Endothelial cell (in vitro differentiated cells): ENCODE data around the gene PRRT1B. TPM values are rescaled to one million over a fixed set of nuclear protein-coding genes. Genes with fewer than 3 reads are reported as not detected.

Experiments
- DNase-seq: peaks from one replicate; pipeline ENCODE4 v3.0.0; 2021; ENCODE audit warnings: low spot score
- H3K27ac Mint-ChIP-seq: one replicate; pipeline ENCODE4 v1.8.0; 2021; ENCODE audit warnings: mixed read lengths, inconsistent platforms; ENCODE audit not compliant: unreplicated experiment
- H3K27me3 Mint-ChIP-seq: one replicate; pipeline ENCODE4 v1.8.0; 2021; ENCODE audit warnings: mild to moderate bottlenecking, moderate library complexity, mixed read lengths, inconsistent platforms; ENCODE audit not compliant: unreplicated experiment
- H3K36me3 Mint-ChIP-seq: one replicate; pipeline ENCODE4 v1.8.0; 2021; ENCODE audit warnings: mild to moderate bottlenecking, low read depth, mixed read lengths, inconsistent platforms; ENCODE audit not compliant: unreplicated experiment
- H3K4me1 Mint-ChIP-seq: one replicate; pipeline ENCODE4 v1.8.0; 2021; ENCODE audit warnings: mild to moderate bottlenecking, mixed read lengths, inconsistent platforms; ENCODE audit not compliant: unreplicated experiment
- H3K4me3 Mint-ChIP-seq: one replicate; pipeline ENCODE4 v1.8.0; 2021; ENCODE audit warnings: mild to moderate bottlenecking, mixed read lengths, inconsistent platforms; ENCODE audit not compliant: unreplicated experiment
- H3K9me3 Mint-ChIP-seq: one replicate; pipeline ENCODE4 v1.8.0; 2021; ENCODE audit warnings: mixed read lengths, inconsistent platforms; ENCODE audit not compliant: unreplicated experiment
- CTCF ChIP-seq: fragments of 200-600 bp; sonication (generic); IDR thresholded peaks from one replicate; pipeline ENCODE4 v1.5.0; 2021; ENCODE audit warnings: antibody characterized with exemption; ENCODE audit not compliant: unreplicated experiment
- total RNA-seq: library from RNA; stranded (reverse); fragmentation: NEBNext Ultra II Directional; extraction: Animal tissue kit (Norgen Biotek cat#: 25700); gene quantifications from one replicate; pipeline ENCODE4 v1.2.1, GENCODE V29; 2021; ENCODE audit not compliant: unreplicated experiment

PRRT1B gene
- total RNA-seq, 1 donor from 2014 or later: not detected

GRCh38 chr9:131552030-131552429, 6.7 kb downstream of the PRRT1B start:
- peaks cover 35% of the 10 kb centered on the region for H3K36me3 Mint-ChIP-seq
- no peak overlapping the region for H3K4me3 Mint-ChIP-seq
- H3K4me1 Mint-ChIP-seq: peaks cover 24% of the 10 kb centered on the region
- DNase-seq: no peak
- no peak for TF ChIP-seq CTCF
- H3K9me3 Mint-ChIP-seq: peaks cover 8% of the 10 kb centered on the region
- H3K27ac Mint-ChIP-seq: peak overlapping the region; percentile 10
- peaks cover 36% of the 10 kb centered on the region for H3K27me3 Mint-ChIP-seq

GRCh38 chr9:131554087-131554842, 8.9 kb downstream of the PRRT1B start:
- no peak overlapping the region for H3K4me3 Mint-ChIP-seq

GRCh38 chr9:131554843-131555351, 9.6 kb downstream of the PRRT1B start:
- H3K27me3 Mint-ChIP-seq: peaks cover 26% of the 10 kb centered on the region
- peaks cover 14% of the 10 kb centered on the region for H3K36me3 Mint-ChIP-seq
- H3K9me3 Mint-ChIP-seq: no peaks in the 10 kb centered on the region
- H3K27ac Mint-ChIP-seq: peak overlapping the region; percentile 18
- H3K4me3 Mint-ChIP-seq: no peak overlapping the region
- no peak for DNase-seq
- peaks cover 13% of the 10 kb centered on the region for H3K4me1 Mint-ChIP-seq
- TF ChIP-seq CTCF: no peak

More at GRCh38 chr9:131554087-131554842, 8.9 kb downstream of the PRRT1B start:
- H3K27me3 Mint-ChIP-seq: peaks cover 30% of the 10 kb centered on the region
- no peak for TF ChIP-seq CTCF
- H3K36me3 Mint-ChIP-seq: peaks cover 20% of the 10 kb centered on the region
- no peak overlapping the region for H3K27ac Mint-ChIP-seq
- peaks cover 13% of the 10 kb centered on the region for H3K4me1 Mint-ChIP-seq
- peaks cover 5% of the 10 kb centered on the region for H3K9me3 Mint-ChIP-seq
- DNase-seq: no peak

GRCh38 chr9:131555841-131556673, 10.7 kb downstream of the PRRT1B start:
- H3K27me3 Mint-ChIP-seq: peaks cover 29% of the 10 kb centered on the region
- H3K9me3 Mint-ChIP-seq: no peaks in the 10 kb centered on the region
- no peak for DNase-seq
- H3K36me3 Mint-ChIP-seq: peaks cover 14% of the 10 kb centered on the region
- TF ChIP-seq CTCF: no peak
- H3K4me1 Mint-ChIP-seq: peaks cover 13% of the 10 kb centered on the region
- H3K27ac Mint-ChIP-seq: peak overlapping the region; percentile 0
- H3K4me3 Mint-ChIP-seq: peak overlapping the region; percentile 33
